ENCODE results near the gene HMGCR. TPM values are rescaled to one million over a fixed set of nuclear protein-coding genes. Genes with fewer than 3 reads are reported as not detected.

Gene HMGCR
- total and polyA plus RNA-seq, 2 donors from 2014 or later = 16.4 to 39.0 TPM

- no peak overlapping the region for H3K9ac ChIP-seq (ENCODE audit: low read length in 3 of 3)
- H3K36me3 ChIP-seq (ENCODE audit: control insufficient read depth in 2 of 3, insufficient read depth in 3 of 3, low read length in 3 of 3) = peaks cover 10 to 16% (median 15%) of the 10 kb centered on the region in 3 donors
- H3K9me3 ChIP-seq (ENCODE audit: control insufficient read depth in 2 of 3, insufficient read depth in 1 of 3, low read length in 3 of 3) = no peaks in the 10 kb centered on the region
- FAIRE-seq (no peak), DNase-seq (no peak)
- H3K4me1 ChIP-seq (ENCODE audit: control insufficient read depth in 2 of 3, insufficient read depth in 2 of 3, low read depth in 1 of 3, low read length in 3 of 3) = peaks cover 0 to 2% (median 0%) of the 10 kb centered on the region in 3 donors
- H3K4me3 ChIP-seq (ENCODE audit: low read length in 3 of 3) = no peak overlapping the region
- H3K27ac ChIP-seq (ENCODE audit: low read depth in 2 of 2, low read length in 2 of 2) = no peak overlapping the region
- TF ChIP-seq CTCF (IDR thresholded peaks at IDR 0.05; ENCODE audit: borderline replicate concordance, extremely low read depth, insufficient read depth) = no peak
- intact Hi-C loops (cut with DNase I) = no loop called here
- no peaks in the 10 kb centered on the region for H3K27me3 ChIP-seq (ENCODE audit: control insufficient read depth, insufficient read depth, low read length)
Measured at GRCh38 chr5:75363726-75364495, 26.9 kb downstream of the HMGCR start.

GRCh38 chr5:75364571-75365280 lies 27.7 kb downstream of the HMGCR start:
- no peak for TF ChIP-seq CTCF (IDR thresholded peaks at IDR 0.05; ENCODE audit: borderline replicate concordance, extremely low read depth, insufficient read depth)
- Histone ChIP-seq H3K9ac (ENCODE audit: low read length in 3 of 3) (no peak overlapping the region), H3K27ac (ENCODE audit: low read depth in 2 of 2, low read length in 2 of 2) (no peak overlapping the region), H3K36me3 (ENCODE audit: control insufficient read depth in 2 of 3, insufficient read depth in 3 of 3, low read length in 3 of 3) (peaks cover 6 to 8% (median 7%) of the 10 kb centered on the region in 3 donors), H3K4me1 (ENCODE audit: control insufficient read depth in 2 of 3, insufficient read depth in 2 of 3, low read depth in 1 of 3, low read length in 3 of 3) (peaks cover 0 to 2% (median 0%) of the 10 kb centered on the region in 3 donors), H3K9me3 (ENCODE audit: control insufficient read depth in 2 of 3, insufficient read depth in 1 of 3, low read length in 3 of 3) (no peaks in the 10 kb centered on the region), H3K4me3 (ENCODE audit: low read length in 3 of 3) (no peak overlapping the region), H3K27me3 (ENCODE audit: control insufficient read depth, insufficient read depth, low read length) (no peaks in the 10 kb centered on the region)
- FAIRE-seq (no peak), DNase-seq (no peak)
- intact Hi-C loops (cut with DNase I) = no loop called here

GRCh38 chr5:75365740-75366139 lies 28.7 kb downstream of the HMGCR start:
- H3K9me3 ChIP-seq (ENCODE audit: control insufficient read depth in 2 of 3, insufficient read depth in 1 of 3, low read length in 3 of 3) = no peaks in the 10 kb centered on the region
- no peak overlapping the region for H3K9ac ChIP-seq (ENCODE audit: low read length in 3 of 3)
- intact Hi-C loops (cut with DNase I) = no loop called here
- H3K27ac ChIP-seq (ENCODE audit: low read depth in 2 of 2, low read length in 2 of 2) = no peak overlapping the region
- TF ChIP-seq CTCF (IDR thresholded peaks at IDR 0.05; ENCODE audit: borderline replicate concordance, extremely low read depth, insufficient read depth) = no peak
- DNase-seq = no peak
- no peaks in the 10 kb centered on the region for H3K36me3 ChIP-seq (ENCODE audit: control insufficient read depth in 2 of 3, insufficient read depth in 3 of 3, low read length in 3 of 3)
- no peak for FAIRE-seq
- H3K4me3 ChIP-seq (ENCODE audit: low read length in 3 of 3) = no peak overlapping the region
- peaks cover 0 to 2% (median 0%) of the 10 kb centered on the region in 3 donors for H3K4me1 ChIP-seq (ENCODE audit: control insufficient read depth in 2 of 3, insufficient read depth in 2 of 3, low read depth in 1 of 3, low read length in 3 of 3)
- no peaks in the 10 kb centered on the region for H3K27me3 ChIP-seq (ENCODE audit: control insufficient read depth, insufficient read depth, low read length)
